HEK293 (cell line): ENCODE measurements around the gene ECE1.

Source experiments
- CTCF ChIA-PET: fragments of 350-600 bp; formaldehyde crosslinking; extraction: SDS; loops from one replicate; lab custom pipeline; 2021; ENCODE audit warnings: antibody characterized with exemption; lab: Yijun Ruan, JAX
- POLR2A ChIA-PET: fragments of 300-600 bp; formaldehyde crosslinking; extraction: SDS; loops from one replicate; lab custom pipeline; 2020; ENCODE audit warnings: antibody characterized with exemption, inconsistent platforms; lab: Yijun Ruan, JAX
- H3K27ac ChIP-seq: fragments of 200-500 bp; sonication (Bioruptor generic); 2 replicates; pipeline ENCODE4 v1.5.1; 2014; ENCODE audit warnings: low read depth, low read length, control low read depth, inconsistent platforms; ENCODE audit errors: extremely low read depth
- H3K36me3 ChIP-seq, 2 experiments: fragments of 200-500 bp in 1 of 2; sonication (Bioruptor generic) in 1 of 2; 1 replicate in 1 of 2; 2 replicates in 1 of 2; pipeline ENCODE4 v1.5.1; 2014 to 2017; ENCODE audit warnings: inconsistent platforms in 2 of 2, low read length in 2 of 2; ENCODE audit not compliant: control insufficient read depth in 2 of 2, insufficient read depth in 1 of 2
- H3K4me1 ChIP-seq: fragments of 200-500 bp; sonication (Bioruptor generic); 2 replicates; pipeline ENCODE4 v1.5.1; 2014; ENCODE audit warnings: mild to moderate bottlenecking, low read length, inconsistent platforms; ENCODE audit not compliant: control insufficient read depth, insufficient read depth
- H3K4me3 ChIP-seq: 2 replicates; pipeline ENCODE4 v1.5.1; 2011; ENCODE audit warnings: low read depth, mild to moderate bottlenecking, control low read depth, low read length, moderate library complexity
- H3K9me3 ChIP-seq: fragments of 200-500 bp; sonication (Bioruptor generic); 2 replicates; pipeline ENCODE4 v1.5.1; 2014; ENCODE audit warnings: low read depth, low read length, inconsistent platforms; ENCODE audit not compliant: control insufficient read depth, insufficient read depth
- CTCF ChIP-seq: fragments of 450-650 bp; formaldehyde crosslinking; IDR thresholded peaks from 2 replicates; pipeline ENCODE4 v1.5.1; 2016; ENCODE audit warnings: missing biosample characterization, missing genetic modification characterization
- GFI1B ChIP-seq: fragments of 450-650 bp; formaldehyde crosslinking; IDR thresholded peaks from 2 replicates; pipeline ENCODE4 v1.5.1; 2016; ENCODE audit warnings: missing biosample characterization, missing genetic modification characterization
- HIC1 ChIP-seq: fragments of 450-650 bp; formaldehyde crosslinking; IDR thresholded peaks from 2 replicates; pipeline ENCODE4 v1.5.1; 2016; ENCODE audit warnings: missing biosample characterization, missing genetic modification characterization
- KLF1 ChIP-seq: fragments of 450-650 bp; formaldehyde crosslinking; IDR thresholded peaks from 2 replicates; pipeline ENCODE4 v1.5.1; 2016; ENCODE audit warnings: missing biosample characterization, missing genetic modification characterization
- OSR2 ChIP-seq: fragments of 450-650 bp; formaldehyde crosslinking; IDR thresholded peaks from 2 replicates; pipeline ENCODE4 v1.5.1; 2016; ENCODE audit warnings: missing biosample characterization, missing genetic modification characterization
- PATZ1 ChIP-seq: fragments of 450-650 bp; formaldehyde crosslinking; IDR thresholded peaks from 2 replicates; pipeline ENCODE4 v1.5.1; 2016; ENCODE audit warnings: missing biosample characterization, missing genetic modification characterization
- PRDM1 ChIP-seq: fragments of 450-650 bp; formaldehyde crosslinking; IDR thresholded peaks from 2 replicates; pipeline ENCODE4; 2016; ENCODE audit warnings: missing biosample characterization, missing genetic modification characterization
- REST ChIP-seq: fragments of 450-650 bp; formaldehyde crosslinking; IDR thresholded peaks from 2 replicates; pipeline ENCODE4 v1.5.1; 2016; ENCODE audit warnings: missing biosample characterization, missing genetic modification characterization
- SCRT2 ChIP-seq: fragments of 450-650 bp; formaldehyde crosslinking; IDR thresholded peaks from 2 replicates; pipeline ENCODE4 v1.5.1; 2016; ENCODE audit warnings: missing biosample characterization, missing genetic modification characterization
- ZBTB20 ChIP-seq: fragments of 450-650 bp; formaldehyde crosslinking; IDR thresholded peaks from 2 replicates; pipeline ENCODE4 v1.5.1; 2016; ENCODE audit warnings: missing biosample characterization, missing genetic modification characterization
- ZBTB21 ChIP-seq: fragments of 450-650 bp; formaldehyde crosslinking; IDR thresholded peaks from 2 replicates; pipeline ENCODE4 v1.5.1; 2017; ENCODE audit warnings: missing biosample characterization, missing genetic modification characterization
- ZFP69B ChIP-seq: fragments of 450-650 bp; formaldehyde crosslinking; IDR thresholded peaks from 2 replicates; pipeline ENCODE4 v1.5.1; 2016; ENCODE audit warnings: missing biosample characterization, missing genetic modification characterization
- ZNF10 ChIP-seq: fragments of 450-650 bp; formaldehyde crosslinking; IDR thresholded peaks from 2 replicates; pipeline ENCODE4 v1.5.1; 2017; ENCODE audit warnings: missing biosample characterization, missing genetic modification characterization
- ZNF146 ChIP-seq: fragments of 450-650 bp; formaldehyde crosslinking; IDR thresholded peaks from 2 replicates; pipeline ENCODE4 v1.5.1; 2016; ENCODE audit warnings: missing biosample characterization, missing genetic modification characterization
- ZNF19 ChIP-seq: fragments of 450-650 bp; formaldehyde crosslinking; IDR thresholded peaks from 2 replicates; pipeline ENCODE4; 2016; ENCODE audit warnings: missing biosample characterization, missing genetic modification characterization, low read depth
- ZNF23 ChIP-seq: fragments of 450-650 bp; formaldehyde crosslinking; IDR thresholded peaks from 2 replicates; pipeline ENCODE4 v1.5.1; 2016; ENCODE audit warnings: missing biosample characterization, missing genetic modification characterization, borderline replicate concordance
- ZNF24 ChIP-seq: fragments of 450-650 bp; formaldehyde crosslinking; IDR thresholded peaks from 2 replicates; pipeline ENCODE4 v1.5.1; 2016; ENCODE audit warnings: missing biosample characterization, missing genetic modification characterization
- ZNF549 ChIP-seq: fragments of 450-650 bp; IDR thresholded peaks from 2 replicates; pipeline ENCODE4 v1.5.1; 2018; ENCODE audit warnings: missing biosample characterization, missing genetic modification characterization, mild to moderate bottlenecking, inconsistent platforms, moderate library complexity
- ZNF654 ChIP-seq: fragments of 450-650 bp; formaldehyde crosslinking; IDR thresholded peaks from 2 replicates; pipeline ENCODE4 v1.5.1; 2016; ENCODE audit warnings: low read depth, missing biosample characterization, missing genetic modification characterization
- ZNF701 ChIP-seq: fragments of 450-650 bp; formaldehyde crosslinking; IDR thresholded peaks from 2 replicates; pipeline ENCODE4 v1.5.1; 2016; ENCODE audit warnings: missing biosample characterization, missing genetic modification characterization
- ZNF776 ChIP-seq: fragments of 450-650 bp; formaldehyde crosslinking; IDR thresholded peaks from 2 replicates; pipeline ENCODE4 v1.5.0; 2017; ENCODE audit warnings: missing biosample characterization, missing genetic modification characterization, borderline replicate concordance
- ZNF837 ChIP-seq: fragments of 450-650 bp; formaldehyde crosslinking; IDR thresholded peaks from 2 replicates; pipeline ENCODE4 v1.5.1; 2016; ENCODE audit warnings: missing biosample characterization, missing genetic modification characterization
- ZSCAN23 ChIP-seq: fragments of 450-650 bp; formaldehyde crosslinking; IDR thresholded peaks from 2 replicates; pipeline ENCODE4 v1.5.1; 2016; ENCODE audit warnings: missing biosample characterization, missing genetic modification characterization

ECE1 gene

GRCh38 chr1:21220815-21221214, 69.4 kb downstream of the ECE1 start (continued):
- TF ChIP-seq REST (tag by site-specific recombination): no peak
- no peak for TF ChIP-seq ZNF24 (tag by site-specific recombination)
- TF ChIP-seq ZNF837 (tag by site-specific recombination): no peak
- no peak for TF ChIP-seq KLF1 (tag by site-specific recombination)

GRCh38 chr1:21219674-21220073, 70.6 kb downstream of the ECE1 start:
- no peaks in the 10 kb centered on the region for H3K4me1 ChIP-seq
- ChIA-PET CTCF (interaction anchor here (0.6 to 4.8 kb wide), 6 partner anchors 17 to 1494 kb away, joined by 3 to 56 read pairs (median 4); no protein-coding TSS in a partner anchor), POLR2A (no interaction called here)
- no peaks in the 10 kb centered on the region for H3K9me3 ChIP-seq
- H3K4me3 ChIP-seq: no peak overlapping the region
- TF ChIP-seq ZBTB21: no peak
- TF ChIP-seq PRDM1 (tag by site-specific recombination): no peak
- TF ChIP-seq ZSCAN23 (tag by site-specific recombination): no peak
- TF ChIP-seq GFI1B (tag by site-specific recombination): no peak
- TF ChIP-seq ZNF701: no peak
- TF ChIP-seq ZBTB20 (tag by site-specific recombination): no peak
- no peak for TF ChIP-seq ZNF10 (tag by site-specific recombination)
- no peak for TF ChIP-seq SCRT2
- TF ChIP-seq ZNF19 (tag by site-specific recombination): no peak
- TF ChIP-seq ZNF776 (tag by site-specific recombination): no peak
- no peak for TF ChIP-seq ZNF549 (tag by site-specific recombination)
- TF ChIP-seq ZNF837 (tag by site-specific recombination): no peak
- TF ChIP-seq ZNF23 (tag by site-specific recombination): no peak
- H3K36me3 ChIP-seq: peaks cover 0 to 49% of the 10 kb centered on the region in 2 experiments; a peak in 2 of 3 replicates
- H3K27ac ChIP-seq: no peak overlapping the region

- Histone ChIP-seq H3K36me3 (peaks cover 0 to 40% of the 10 kb centered on the region in 2 experiments; a peak in 2 of 3 replicates), H3K27ac (no peak overlapping the region), H3K9me3 (no peaks in the 10 kb centered on the region), H3K4me1 (no peaks in the 10 kb centered on the region), H3K4me3 (no peak overlapping the region)
- CTCF ChIA-PET: interaction anchor here (0.5 to 6.9 kb wide), 37 partner anchors 8 to 1454 kb away, joined by 3 to 56 read pairs (median 4); no protein-coding TSS in a partner anchor
- POLR2A ChIA-PET: interaction anchor here (0.6 kb wide), 1 partner anchor 176 kb away, joined by 4 read pairs; no protein-coding TSS in a partner anchor
- TF ChIP-seq PATZ1 (tag by site-specific recombination): peak; percentile 29; the same call in 1 of the 2 replicates
- TF ChIP-seq CTCF (tag by site-specific recombination): peak; percentile 58
- TF ChIP-seq OSR2 (tag by site-specific recombination): peak; percentile 36; the same call in 1 of the 2 replicates
- TF ChIP-seq HIC1 (tag by site-specific recombination): peak; percentile 46; the same call in 1 of the 2 replicates
- no peak for TF ChIP-seq ZFP69B (tag by site-specific recombination)
- no peak for TF ChIP-seq ZNF146 (tag by site-specific recombination)
- TF ChIP-seq ZNF654 (tag by site-specific recombination): peak; percentile 19; the same call in 1 of the 2 replicates
Observed at GRCh38 chr1:21217812-21218596, 72.3 kb downstream of the ECE1 start.
